GM18498 (cell line): ENCODE results near the gene UBE2N.
"Not testable (repeated sequence)": the region's sequence is repeated elsewhere in the genome, so short reads cannot be mapped to it uniquely, and the experiment has no call there.

Experiments
- ATAC-seq: cut with Tn5 transposase; IDR thresholded peaks from one replicate; pipeline ENCODE4 v1.9.1; 2021; ENCODE audit warnings: mild to moderate bottlenecking, moderate library complexity; ENCODE audit not compliant: unreplicated experiment

UBE2N gene

DNA sequence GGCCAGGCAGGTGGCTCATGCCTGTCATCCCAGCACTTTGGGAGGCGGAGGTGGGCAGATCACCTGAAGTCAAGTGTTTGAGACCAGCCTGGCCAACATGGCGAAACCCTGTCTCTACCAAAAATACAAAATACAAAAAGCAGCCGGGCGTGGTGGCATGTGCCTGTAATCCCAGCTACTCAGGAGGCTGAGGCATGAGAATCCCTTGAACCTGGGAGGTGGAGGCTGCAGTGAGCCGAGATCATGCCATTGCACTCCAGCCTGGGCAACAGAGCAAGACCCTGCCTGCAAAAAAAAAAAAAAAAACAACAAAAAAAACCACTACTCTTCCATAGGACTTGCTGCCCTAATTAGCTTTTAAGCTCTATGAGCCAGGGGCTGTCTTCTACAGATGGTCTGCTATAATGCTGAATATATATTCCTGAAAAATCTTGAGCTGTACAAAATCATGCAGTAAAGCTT lies 59.7 kb downstream of the UBE2N start:
- not testable (repeated sequence) for ATAC-seq

GRCh38 chr12:93381161-93381975 lies 60.4 kb downstream of the UBE2N start:
- no peak for ATAC-seq

DNA sequence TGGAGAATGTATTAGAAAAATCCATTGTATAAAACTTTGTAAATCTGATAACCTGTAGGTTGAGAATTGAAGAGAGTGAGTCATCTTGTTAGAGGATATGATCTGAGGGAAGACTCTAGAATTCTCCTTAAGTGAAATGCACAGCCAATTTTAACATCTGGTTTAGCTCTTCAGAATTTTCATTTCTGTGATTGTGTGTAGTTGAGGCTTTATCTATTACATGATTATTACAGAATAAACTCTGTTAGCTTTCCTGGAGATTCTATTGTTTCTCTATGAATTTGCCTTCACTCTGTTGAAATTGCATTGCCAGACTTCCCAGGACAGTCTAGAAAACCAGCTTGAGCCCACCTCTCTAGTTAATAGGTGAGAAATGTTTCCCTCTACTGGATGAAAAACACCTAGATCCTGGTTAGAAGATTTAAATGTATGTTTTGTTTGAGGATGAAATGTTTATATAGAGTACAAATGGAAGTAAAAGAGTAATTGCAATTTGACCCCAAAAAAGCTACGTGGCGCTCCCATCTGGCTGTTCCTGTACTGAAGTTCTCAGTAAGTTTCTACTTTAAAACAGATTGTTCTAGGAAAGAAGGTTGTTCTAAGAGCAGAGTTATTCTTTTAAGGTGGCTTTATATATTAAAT lies 61.1 kb downstream of the UBE2N start:
- ATAC-seq = no peak

- no peak for ATAC-seq
Measured at GRCh38 chr12:93379981-93380361, 61.8 kb downstream of the UBE2N start.

DNA sequence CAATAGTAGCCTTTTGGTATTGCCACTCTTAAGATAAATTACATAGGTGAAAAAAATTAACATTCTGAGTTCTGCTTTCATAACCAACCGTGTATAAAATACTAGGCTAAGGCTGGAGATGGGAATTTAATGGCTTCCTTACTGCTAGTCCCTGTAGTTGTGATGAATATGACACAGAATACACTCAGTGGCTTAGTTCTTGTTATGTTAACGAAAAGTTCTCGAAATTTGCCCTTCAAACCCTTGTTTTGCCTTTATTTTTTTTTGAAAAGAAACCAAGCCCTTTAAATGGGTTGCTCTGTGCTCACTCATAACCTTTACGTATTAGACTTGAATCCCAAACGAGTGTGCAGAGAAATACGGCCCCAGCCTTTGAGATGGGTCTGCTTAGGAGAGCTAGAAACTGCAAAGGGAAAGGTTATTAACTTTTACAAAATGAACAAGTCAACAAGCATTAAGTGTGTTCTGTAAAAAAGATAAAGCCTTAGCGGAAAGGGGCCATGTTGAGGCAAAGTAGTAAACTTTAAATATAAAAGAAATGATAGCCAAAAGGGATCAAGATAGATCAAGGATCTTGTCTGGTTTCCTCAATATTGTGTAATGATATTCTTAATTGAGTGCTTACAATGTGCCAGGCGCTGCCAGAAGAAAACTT lies 62.3 kb downstream of the UBE2N start:
- no peak for ATAC-seq

DNA sequence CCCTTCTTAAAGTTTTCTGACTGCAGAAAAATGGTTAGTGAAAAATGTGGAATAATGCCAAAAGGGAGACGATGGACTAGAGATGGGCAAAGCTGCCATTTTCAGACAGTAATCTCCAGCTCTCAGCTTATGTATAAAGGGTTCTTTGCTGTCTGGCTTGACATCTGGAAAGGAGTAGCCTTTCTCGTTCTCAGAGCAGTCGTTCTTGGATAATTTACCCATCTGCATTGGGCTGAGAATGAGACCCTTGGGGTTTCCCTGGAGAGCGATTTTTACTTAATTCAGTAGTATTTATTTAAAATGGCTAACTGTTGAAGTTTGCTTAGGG lies 62.8 kb downstream of the UBE2N start:
- no peak for ATAC-seq

DNA sequence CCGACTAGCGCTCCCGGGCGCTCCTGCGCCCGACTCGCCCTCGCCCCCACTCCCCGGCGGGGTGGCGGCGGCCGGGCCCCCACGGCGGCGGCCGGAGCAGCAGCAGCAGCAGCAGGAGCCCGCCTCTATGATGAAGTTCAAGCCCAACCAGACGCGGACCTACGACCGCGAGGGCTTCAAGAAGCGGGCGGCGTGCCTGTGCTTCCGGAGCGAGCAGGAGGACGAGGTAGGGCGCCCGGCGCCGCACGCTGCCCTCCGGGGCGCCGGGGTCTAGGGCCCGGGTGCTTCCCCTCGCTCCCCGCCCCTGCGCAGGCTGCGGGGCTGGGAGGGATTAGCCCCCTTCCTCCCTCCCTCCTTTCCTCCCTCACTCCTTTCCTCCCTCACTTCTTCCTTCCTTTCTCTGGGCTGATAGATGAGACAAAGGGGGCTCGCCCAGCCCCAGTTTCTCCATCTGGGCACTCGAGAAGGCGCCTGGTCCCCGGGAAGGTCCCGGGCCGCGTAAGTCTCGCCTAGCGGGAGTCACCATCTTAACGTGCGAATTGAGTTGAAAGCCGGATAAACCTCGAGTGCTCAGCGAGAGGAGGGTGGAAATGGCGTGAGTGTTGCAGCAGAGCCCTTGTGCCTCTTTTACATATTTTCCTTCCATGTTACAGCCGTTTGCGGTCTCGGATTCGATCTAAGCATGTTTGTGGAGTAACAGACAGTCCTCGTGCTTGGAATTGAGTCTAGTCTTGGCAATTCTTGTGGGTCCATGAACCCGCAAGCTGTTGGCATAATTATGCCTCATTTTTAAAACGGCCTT lies 63.4 kb downstream of the UBE2N start:
- ATAC-seq = peak; percentile 40

- ATAC-seq = peak; percentile 80
Measured at GRCh38 chr12:93377252-93378195, 64.2 kb downstream of the UBE2N start, which contains the start of gene NUDT4. Gene NUDT4, plus strand, starts transcription at chr12:93377925. Its CDS starts 398 bp downstream, at chr12:93378323.

DNA sequence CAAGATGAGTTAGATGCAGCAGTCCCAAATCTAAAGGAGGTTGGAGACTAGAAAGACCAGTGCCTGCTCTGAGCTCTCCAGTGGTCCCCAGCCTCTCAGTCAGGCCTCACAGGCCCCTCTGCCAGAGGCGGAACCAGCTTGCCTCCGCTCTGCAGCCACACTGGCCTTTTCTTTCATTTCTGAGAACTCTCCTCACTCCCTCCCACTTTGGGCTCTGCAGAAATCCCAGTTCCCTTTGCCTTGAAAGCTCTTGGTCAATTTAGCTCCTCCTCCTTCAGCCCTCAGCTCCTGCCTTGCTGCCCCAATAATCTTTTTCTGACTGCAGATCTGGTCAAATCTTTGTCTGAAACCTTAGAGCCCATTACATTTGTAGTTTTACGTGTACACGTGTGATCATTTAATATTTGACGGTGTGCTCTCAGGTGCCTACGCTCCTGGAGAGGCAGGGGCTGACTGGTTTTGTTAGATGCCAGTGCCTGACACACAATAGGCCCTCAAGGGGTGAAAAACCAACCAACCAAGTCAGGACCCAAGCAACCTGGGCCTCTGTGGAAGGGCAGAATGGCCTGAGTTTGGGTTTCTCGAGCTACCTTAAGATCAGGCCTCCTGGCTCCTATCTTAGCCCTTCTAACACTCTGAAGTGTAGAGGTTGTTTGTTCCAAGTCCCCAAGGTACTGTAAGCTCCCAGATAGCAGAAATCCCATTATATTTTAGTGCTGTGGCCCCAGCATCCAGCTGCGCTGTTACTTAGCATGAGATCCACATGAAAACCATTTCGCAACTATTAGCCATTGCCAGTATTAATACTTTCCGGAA lies 65.1 kb downstream of the UBE2N start:
- no peak for ATAC-seq

GRCh38 chr12:93375906-93376305 lies 65.8 kb downstream of the UBE2N start:
- no peak for ATAC-seq

DNA sequence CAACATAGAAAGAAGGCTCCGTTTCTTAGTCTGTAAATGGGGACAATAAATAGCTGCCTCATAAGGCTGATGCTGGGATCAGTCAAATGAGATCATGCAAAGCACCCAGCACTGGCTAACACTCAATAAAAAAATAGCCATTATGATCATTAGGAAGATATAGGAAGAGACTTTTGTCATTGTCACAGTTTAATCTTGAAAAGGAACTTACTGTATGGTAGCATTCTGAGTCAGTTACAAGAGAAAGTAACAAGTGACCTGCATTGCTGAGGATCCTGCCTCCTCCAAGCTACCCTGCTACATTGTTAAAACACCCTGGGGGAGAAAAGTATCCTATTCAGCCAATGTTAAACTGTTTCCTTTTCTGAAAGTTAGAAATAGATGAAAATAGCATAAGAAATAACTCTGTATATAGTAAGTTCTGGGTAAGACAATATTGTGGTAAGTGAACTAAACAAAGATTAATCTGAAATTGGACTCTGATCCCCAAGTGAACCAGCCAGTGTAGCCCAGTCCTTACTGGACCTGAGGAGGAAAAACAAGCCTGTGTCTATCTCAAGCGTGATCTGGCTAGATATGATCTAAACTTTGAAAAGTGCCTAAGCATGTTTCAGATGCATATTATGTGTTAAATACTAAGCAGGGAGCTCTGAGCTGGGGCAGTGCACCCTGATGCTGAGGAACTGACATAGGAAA lies 67.6 kb downstream of the UBE2N start:
- ATAC-seq = no peak

DNA sequence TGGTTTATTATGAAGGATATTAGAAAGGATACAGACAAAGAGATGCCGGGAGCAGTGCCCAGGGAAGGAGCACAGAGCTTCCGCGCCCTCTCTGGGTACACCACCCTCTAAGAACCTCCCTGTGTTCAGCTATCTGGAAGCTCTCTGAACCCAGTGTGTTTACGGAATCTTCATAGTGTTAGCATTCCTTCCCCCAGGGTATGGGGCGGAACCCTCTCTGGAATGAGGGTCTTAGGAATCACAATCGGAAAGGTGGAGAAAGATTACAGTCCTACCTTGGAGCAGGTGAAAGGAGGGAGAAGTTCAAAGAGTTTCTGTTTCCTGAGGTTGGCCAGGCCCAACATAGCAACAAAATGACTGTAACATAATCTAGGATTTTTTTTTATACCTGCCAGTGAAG lies 70.8 kb downstream of the UBE2N start:
- ATAC-seq = no peak

DNA sequence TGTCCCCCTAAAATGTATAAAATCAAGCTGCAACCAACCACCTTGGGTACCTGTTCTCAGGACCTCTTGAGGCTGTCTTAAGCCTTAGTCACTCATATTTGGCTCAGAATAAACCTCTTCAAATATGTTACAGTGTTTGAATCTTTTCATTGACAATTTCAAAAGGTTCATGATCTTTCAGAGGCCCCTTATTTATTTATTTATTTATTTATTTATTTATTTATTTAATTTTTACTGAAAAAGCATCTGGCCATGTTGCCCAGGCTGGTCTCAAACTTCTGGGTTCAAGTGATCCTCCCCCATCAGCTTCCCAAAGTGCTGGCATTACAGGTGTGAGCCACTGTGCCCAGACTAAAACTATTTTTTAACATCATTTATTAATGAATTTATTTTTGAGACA lies 72.2 kb downstream of the UBE2N start:
- no peak for ATAC-seq

DNA sequence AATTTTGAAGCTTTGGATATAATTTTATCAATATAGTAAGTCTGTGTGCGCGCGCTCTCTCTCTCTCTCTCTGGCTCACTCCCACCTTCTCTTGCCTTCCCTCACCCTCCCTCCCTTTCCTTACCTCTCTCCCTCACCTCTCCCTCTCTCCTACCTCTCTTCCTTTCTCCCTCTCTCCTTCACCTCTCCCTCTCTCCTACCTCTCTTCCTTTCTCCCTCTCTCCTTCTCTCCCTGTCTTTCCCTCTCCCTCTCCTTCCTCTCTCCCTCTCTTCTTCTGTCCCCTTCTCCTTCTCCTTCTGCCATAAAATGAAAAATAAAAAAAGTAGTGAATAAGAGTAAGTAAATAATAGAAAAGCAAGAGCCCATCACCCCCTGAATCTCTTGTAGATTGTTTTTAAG lies 73.0 kb downstream of the UBE2N start:
- ATAC-seq = no peak

DNA sequence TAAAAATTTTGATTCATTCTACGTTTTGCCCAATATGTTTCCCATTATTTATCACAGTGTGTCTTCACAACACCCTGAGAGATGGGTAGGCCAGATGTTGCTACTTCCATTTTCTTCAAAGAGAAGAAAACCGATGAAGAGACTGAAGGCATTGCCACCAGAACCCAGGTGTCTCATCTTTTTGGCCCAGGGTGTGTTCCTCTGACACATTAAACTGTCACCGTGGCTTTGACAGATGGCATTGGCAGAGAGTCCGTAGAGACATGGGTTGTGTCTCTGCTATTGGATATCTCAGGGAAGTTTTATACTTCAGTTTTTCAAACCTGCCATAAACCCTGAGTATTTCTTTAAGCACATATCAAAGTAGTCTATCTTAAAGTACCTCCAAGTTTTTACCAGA lies 75.3 kb downstream of the UBE2N start:
- ATAC-seq = no peak

GRCh38 chr12:93365616-93366405 lies 75.9 kb downstream of the UBE2N start:
- ATAC-seq = no peak

GRCh38 chr12:93363841-93364297 lies 77.9 kb downstream of the UBE2N start:
- no peak for ATAC-seq
